Prostate gland (tissue), 2 donors: ENCODE measurements around the gene NT5C1B.

Experiments used
- POLR2A ChIP-seq: fragments of 450-650 bp; IDR thresholded peaks from one replicate; pipeline ENCODE4 v1.6.1; 2016; ENCODE audit warnings: antibody characterized with exemption, mild to moderate bottlenecking
- POLR2AphosphoS5 ChIP-seq: sonication (generic); formaldehyde crosslinking; IDR thresholded peaks from one replicate; pipeline ENCODE4 v1.6.1; 2017; ENCODE audit warnings: antibody characterized with exemption
- TF ChIP-seq, protein P1 (sequence below), 4 experiments: fragments of 200-600 bp in 2 of 4; fragments of 450-650 bp in 2 of 4; sonication (generic) in 2 of 4; IDR thresholded peaks; 1 replicate in 3 of 4; 2 replicates in 1 of 4; pipeline ENCODE4 v1.5.1; 2016 to 2019; ENCODE audit warnings: antibody characterized with exemption in 4 of 4, mild to moderate bottlenecking in 2 of 4, moderate library complexity in 2 of 4

DNA sequence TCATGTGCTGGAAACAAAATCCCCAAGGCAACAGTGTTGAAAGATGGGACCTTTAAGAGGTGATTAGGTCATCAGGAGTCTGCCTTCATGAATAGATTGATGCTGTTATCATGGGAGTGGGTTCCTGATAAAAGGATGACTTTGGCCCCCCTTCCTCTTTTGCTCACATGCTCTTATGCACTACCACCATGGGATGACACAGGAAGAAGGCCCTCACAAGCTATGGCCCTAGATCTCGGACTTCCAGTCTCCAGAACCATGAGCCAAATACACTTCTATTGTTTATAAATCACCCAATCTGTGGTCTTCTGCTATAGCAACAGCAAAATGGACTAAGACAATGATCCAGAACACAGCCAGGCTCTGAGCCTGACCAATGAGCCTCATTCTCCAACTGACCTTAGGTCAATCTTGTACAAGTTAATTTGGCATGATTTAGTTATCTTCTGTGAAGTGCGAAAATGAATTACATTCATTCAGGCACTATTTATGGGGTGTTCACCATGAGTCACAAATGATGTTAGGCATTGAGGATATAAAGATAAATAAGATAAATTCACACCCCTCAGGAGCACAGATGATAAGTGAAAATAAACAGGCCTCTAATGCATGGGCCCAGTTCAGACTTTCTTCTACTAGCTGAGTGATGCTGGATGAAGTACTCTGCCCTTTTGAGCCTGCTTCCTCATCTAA lies 37.7 kb upstream of the NT5C1B start:
- TF ChIP-seq, protein P1, sequence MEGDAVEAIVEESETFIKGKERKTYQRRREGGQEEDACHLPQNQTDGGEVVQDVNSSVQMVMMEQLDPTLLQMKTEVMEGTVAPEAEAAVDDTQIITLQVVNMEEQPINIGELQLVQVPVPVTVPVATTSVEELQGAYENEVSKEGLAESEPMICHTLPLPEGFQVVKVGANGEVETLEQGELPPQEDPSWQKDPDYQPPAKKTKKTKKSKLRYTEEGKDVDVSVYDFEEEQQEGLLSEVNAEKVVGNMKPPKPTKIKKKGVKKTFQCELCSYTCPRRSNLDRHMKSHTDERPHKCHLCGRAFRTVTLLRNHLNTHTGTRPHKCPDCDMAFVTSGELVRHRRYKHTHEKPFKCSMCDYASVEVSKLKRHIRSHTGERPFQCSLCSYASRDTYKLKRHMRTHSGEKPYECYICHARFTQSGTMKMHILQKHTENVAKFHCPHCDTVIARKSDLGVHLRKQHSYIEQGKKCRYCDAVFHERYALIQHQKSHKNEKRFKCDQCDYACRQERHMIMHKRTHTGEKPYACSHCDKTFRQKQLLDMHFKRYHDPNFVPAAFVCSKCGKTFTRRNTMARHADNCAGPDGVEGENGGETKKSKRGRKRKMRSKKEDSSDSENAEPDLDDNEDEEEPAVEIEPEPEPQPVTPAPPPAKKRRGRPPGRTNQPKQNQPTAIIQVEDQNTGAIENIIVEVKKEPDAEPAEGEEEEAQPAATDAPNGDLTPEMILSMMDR (IDR thresholded peaks at IDR 0.05) = no peak
- TF ChIP-seq POLR2AphosphoS5 = no peak
- TF ChIP-seq POLR2A = no peak
